HS-5 (cell line): ENCODE data around the gene SLC39A7.

ENCODE experiments used
- DNase-seq: peaks from one replicate; pipeline ENCODE4 v3.0.0-alpha.2; 2012; ENCODE audit warnings: low read depth

Gene SLC39A7

GRCh38 chr6:33236852-33237251, 36.2 kb downstream of the SLC39A7 start:
- no peak for DNase-seq

- no peak for DNase-seq
Observed at GRCh38 chr6:33237741-33238140, 37.1 kb downstream of the SLC39A7 start.

DNA sequence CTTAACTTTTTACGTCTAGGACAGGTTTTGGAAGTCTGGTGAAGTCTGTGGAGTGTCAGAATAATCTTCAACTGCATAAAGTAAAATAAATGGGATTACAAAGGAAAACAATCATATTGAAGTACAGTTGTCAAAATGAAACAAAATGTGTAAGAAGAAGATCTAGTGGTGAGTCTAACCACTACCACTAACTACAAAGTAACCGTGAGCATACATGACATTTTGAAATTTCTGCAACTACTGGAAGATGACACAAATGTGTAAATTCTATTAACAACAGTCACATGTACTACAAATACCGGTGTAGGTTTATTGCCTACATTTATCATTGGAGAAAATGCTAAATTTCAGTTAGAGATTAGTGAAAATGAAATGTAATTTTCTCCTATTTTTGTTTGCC, 41.3 kb downstream of the SLC39A7 start:
- no peak for DNase-seq

GRCh38 chr6:33243476-33243875, 42.8 kb downstream of the SLC39A7 start:
- DNase-seq = no peak

DNA sequence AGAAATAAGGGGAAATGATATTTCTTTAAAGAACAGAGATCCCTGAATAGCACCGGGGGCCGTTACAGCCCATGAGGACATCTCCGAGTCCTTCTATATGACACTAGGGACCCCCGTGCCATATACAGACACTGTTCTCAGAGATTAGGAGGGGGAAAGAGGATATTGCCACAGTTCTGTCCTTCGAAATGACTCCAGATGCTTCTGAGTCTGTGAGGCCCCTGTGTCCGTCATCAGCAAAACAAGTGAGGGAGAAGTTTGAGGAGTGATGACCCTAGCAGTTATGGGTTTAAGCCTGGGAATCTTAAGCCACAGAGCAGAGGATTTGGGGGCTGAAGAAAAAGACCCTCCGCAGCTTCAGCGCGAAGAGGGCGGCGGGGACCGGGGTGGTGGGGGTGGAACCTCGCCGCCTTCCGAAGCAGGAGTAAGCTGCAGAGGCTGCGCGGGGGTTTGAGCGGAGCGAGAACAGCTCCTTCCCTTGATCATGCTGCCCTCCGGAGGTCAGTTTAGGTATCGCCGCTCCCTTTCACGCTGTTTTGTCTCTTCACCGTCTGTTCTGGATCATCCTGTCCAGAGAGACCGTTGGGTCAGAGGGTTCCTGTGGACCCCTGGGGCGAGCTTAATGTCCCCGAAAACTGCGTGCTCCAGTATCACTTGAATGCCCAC, 47.4 kb downstream of the SLC39A7 start:
- DNase-seq = peak; percentile 71

GRCh38 chr6:33248643-33248931, 47.9 kb downstream of the SLC39A7 start:
- DNase-seq = peak; percentile 46

GRCh38 chr6:33248932-33249731, 48.5 kb downstream of the SLC39A7 start:
- peak; percentile 98 for DNase-seq

DNA sequence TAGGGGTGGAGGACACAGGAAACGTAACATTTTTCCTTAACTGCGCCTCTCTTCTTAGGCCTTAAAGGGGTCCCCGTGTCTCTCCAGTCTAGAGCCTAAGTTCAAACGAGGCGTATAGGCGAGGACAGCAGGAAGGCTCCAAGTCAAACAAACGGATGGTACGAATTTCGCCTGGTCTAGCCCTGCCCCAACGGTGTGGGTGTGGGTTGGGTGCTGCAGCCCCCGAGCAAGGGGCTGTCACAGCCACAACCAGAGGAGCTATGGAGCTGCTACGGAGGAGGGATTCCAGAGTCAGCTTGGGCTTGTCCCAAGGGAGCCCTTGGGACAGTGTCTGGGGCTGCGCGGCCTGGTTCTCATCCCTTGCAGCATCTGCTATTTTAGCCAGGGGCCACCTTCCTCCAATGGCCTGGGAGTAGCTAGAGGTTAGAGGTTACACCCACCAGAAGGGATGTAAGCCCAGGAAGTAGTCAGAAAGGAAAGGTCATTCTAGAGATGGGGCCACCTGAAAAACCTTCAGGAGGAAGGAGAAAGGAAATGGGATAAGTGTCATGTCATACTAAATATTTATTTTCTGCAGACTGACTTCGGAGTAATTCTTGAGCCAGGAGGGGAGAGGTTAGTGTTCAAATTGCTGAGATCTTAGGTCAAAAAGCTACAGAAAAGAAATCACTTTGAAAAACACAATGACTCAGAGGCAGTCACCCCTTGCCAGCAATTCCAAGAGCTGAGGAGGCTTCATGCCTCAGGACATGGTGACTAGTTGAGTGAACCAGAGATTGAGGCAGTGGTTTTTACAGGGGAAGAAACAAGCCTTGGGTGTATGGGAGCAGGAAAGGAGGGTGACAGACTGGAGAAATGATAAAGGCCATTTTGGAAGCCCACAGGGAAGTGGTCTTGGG, 49.3 kb downstream of the SLC39A7 start:
- DNase-seq = peak; percentile 72

- no peak for DNase-seq
Observed at GRCh38 chr6:33250731-33251130, 50.1 kb downstream of the SLC39A7 start.

DNA sequence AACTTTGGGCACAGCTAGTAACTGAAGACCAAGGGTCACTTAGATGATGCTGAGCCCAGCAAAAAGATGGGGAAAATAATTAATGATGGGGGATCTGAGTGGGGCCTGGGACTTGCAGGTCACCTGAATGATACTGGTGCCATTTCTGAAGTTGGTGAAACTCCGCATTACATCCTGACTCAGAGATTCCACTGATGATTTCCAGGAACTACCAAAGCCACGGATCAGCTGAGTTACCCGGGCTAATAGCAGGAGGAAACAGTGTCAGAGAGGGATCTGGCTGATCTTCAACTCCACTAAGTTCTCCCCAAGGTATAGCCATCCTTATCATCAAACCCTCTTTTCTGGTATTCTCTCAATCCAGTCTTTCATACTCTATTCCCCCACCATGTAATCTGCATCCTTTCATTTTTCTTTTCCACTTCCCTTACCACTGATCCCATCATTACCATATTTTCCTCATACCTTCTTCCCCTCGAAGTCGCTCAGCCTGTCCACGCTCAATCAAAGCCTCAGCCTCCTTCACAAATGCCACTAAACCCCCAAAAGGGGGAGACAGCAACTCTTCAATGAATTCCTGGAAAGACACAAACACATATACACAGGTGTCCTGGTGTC, 50.8 kb downstream of the SLC39A7 start:
- DNase-seq = no peak

DNA sequence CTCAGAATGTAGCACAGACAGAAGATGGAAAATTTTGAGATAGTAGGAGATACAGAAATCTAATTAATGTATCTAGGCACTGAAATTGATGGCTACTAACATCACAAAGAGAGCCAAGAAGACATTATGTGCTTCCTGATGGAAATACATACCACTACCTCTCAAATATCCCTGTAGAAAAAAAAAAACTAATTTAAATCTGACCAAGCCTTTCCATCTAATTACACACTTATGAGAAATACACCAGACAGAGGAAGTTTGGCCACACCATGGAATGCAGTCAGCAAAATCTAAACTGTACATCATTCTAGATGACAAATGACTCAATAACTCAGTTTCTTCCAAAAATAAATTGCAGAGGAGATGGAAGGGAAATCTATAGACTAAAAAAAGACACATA, 52.1 kb downstream of the SLC39A7 start:
- no peak for DNase-seq
